Measurements from ENCODE around the gene USP31.

- no peak for TF ChIP-seq POLR2A (IDR thresholded peaks at IDR 0.05)
- no peak for TF ChIP-seq CTCF (IDR thresholded peaks at IDR 0.05)
Observed at GRCh38 chr16:23092801-23093117, 56.5 kb downstream of the USP31 start.
